AG04449 (cell line): Measurements from ENCODE around the gene CABYR.

ENCODE experiments used
- CTCF ChIA-PET: fragments of 350-600 bp; formaldehyde crosslinking; extraction: SDS; loops from one replicate; lab custom pipeline; 2021; ENCODE audit warnings: antibody characterized with exemption; lab: Yijun Ruan, JAX
- POLR2A ChIA-PET: fragments of 400-600, 350-600 bp; formaldehyde crosslinking; extraction: SDS; loops from one replicate; lab custom pipeline; 2020; ENCODE audit warnings: antibody characterized with exemption, inconsistent platforms; lab: Yijun Ruan, JAX
- DNase-seq: peaks from one replicate; pipeline ENCODE4 v3.0.0-alpha.2; 2010; ENCODE audit warnings: low read depth, low spot score
- H3K4me3 ChIP-seq: 2 replicates; pipeline ENCODE4 v1.5.1; 2011; ENCODE audit warnings: low read depth, mild to moderate bottlenecking, control low read depth, low read length
- CTCF ChIP-seq: IDR thresholded peaks from one replicate; pipeline ENCODE4 v1.5.1; 2011; ENCODE audit warnings: mild to moderate bottlenecking, moderate library complexity, low read length, control low read depth, inconsistent platforms; ENCODE audit not compliant: insufficient read depth; ENCODE audit errors: missing control alignments

The CABYR gene

GRCh38 chr18:24103320-24104021 lies 35.4 kb upstream of the CABYR start:
- CTCF ChIA-PET: no interaction called here
- POLR2A ChIA-PET: no interaction called here
- DNase-seq: no peak
- no peak for TF ChIP-seq CTCF
- H3K4me3 ChIP-seq: no peak overlapping the region

GRCh38 chr18:24104486-24104885 lies 34.4 kb upstream of the CABYR start:
- POLR2A ChIA-PET: no interaction called here
- DNase-seq: no peak
- CTCF ChIA-PET: interaction anchor here (1.2 to 1.3 kb wide), 2 partner anchors 10 to 15 kb away, joined by 3 to 5 read pairs; no protein-coding TSS in a partner anchor

GRCh38 chr18:24108641-24109040 lies 30.2 kb upstream of the CABYR start:
- DNase-seq: no peak
- POLR2A ChIA-PET: no interaction called here
- H3K4me3 ChIP-seq: no peak overlapping the region
- TF ChIP-seq CTCF: no peak
- CTCF ChIA-PET: interaction anchor here (0.7 to 1.4 kb wide), 2 partner anchors 9 to 380 kb away, joined by 3 to 4 read pairs; no protein-coding TSS in a partner anchor

More at GRCh38 chr18:24104486-24104885, 34.4 kb upstream of the CABYR start:
- H3K4me3 ChIP-seq: no peak overlapping the region
- TF ChIP-seq CTCF: no peak

- ChIA-PET POLR2A (no interaction called here), CTCF (interaction anchor here (0.6 to 1.7 kb wide), 4 partner anchors 9 to 194 kb away, joined by 3 to 9 read pairs (median 4); no protein-coding TSS in a partner anchor)
- TF ChIP-seq CTCF: no peak
- no peak for DNase-seq
- no peak overlapping the region for H3K4me3 ChIP-seq
Observed at GRCh38 chr18:24111936-24112335, 26.9 kb upstream of the CABYR start.

GRCh38 chr18:24112464-24112863 lies 26.4 kb upstream of the CABYR start:
- CTCF ChIA-PET: interaction anchor here (0.6 to 1.7 kb wide), 3 partner anchors 8 to 194 kb away, joined by 3 to 9 read pairs (median 4); no protein-coding TSS in a partner anchor
- no peak for DNase-seq
- POLR2A ChIA-PET: no interaction called here
- H3K4me3 ChIP-seq: no peak overlapping the region
- TF ChIP-seq CTCF: no peak

- no peak overlapping the region for H3K4me3 ChIP-seq
- ChIA-PET CTCF (interaction anchor here (1.7 to 2.6 kb wide), 2 partner anchors 12 to 195 kb away, joined by 4 to 9 read pairs; no protein-coding TSS in a partner anchor), POLR2A (no interaction called here)
- no peak for DNase-seq
- TF ChIP-seq CTCF: no peak
Observed at GRCh38 chr18:24112874-24113615, 25.8 kb upstream of the CABYR start.
